ENCODE results near the gene SCNN1B.
A peak's percentile ranks its signal among the peaks of the same experiment; 100 is the strongest.
"Not testable (repeated sequence)": the region's sequence is repeated elsewhere in the genome, so short reads cannot be mapped to it uniquely, and the experiment has no call there.

SCNN1B gene

GRCh38 chr16:23290189-23291062, 11.7 kb upstream of the SCNN1B start:
- no peak for DNase-seq

GRCh38 chr16:23293016-23293415, 9.1 kb upstream of the SCNN1B start:
- no peak for DNase-seq

GRCh38 chr16:23294260-23294659, 7.8 kb upstream of the SCNN1B start:
- DNase-seq, result no peak

GRCh38 chr16:23296994-23297393, 5.1 kb upstream of the SCNN1B start:
- DNase-seq, result peak in 1 of 2 donors; percentile 5

GRCh38 chr16:23298290-23298915, 3.7 kb upstream of the SCNN1B start:
- no peak for DNase-seq

- DNase-seq, result not testable (repeated sequence)
Observed at GRCh38 chr16:23299815-23300214, 2.3 kb upstream of the SCNN1B start.

GRCh38 chr16:23301251-23302044, 654 bp upstream of the SCNN1B start:
- DNase-seq, result no peak

- no peak for DNase-seq
Observed at GRCh38 chr16:23303685-23304084, 1.6 kb downstream of the SCNN1B start.

- no peak for DNase-seq
Observed at GRCh38 chr16:23304620-23305019, 2.5 kb downstream of the SCNN1B start.

GRCh38 chr16:23306199-23307100, 4.3 kb downstream of the SCNN1B start:
- no peak for DNase-seq

- no peak for DNase-seq
Observed at GRCh38 chr16:23310217-23310616, 8.1 kb downstream of the SCNN1B start.

- DNase-seq, result no peak
Observed at GRCh38 chr16:23310744-23311143, 8.6 kb downstream of the SCNN1B start.

- DNase-seq, result no peak
Observed at GRCh38 chr16:23316232-23316631, 14.1 kb downstream of the SCNN1B start.

- DNase-seq, result no peak
Observed at GRCh38 chr16:23316634-23317265, 14.6 kb downstream of the SCNN1B start.

- DNase-seq, result no peak
Observed at GRCh38 chr16:23317266-23317661, 15.2 kb downstream of the SCNN1B start.

GRCh38 chr16:23317751-23318150, 15.6 kb downstream of the SCNN1B start:
- no peak for DNase-seq

- DNase-seq, result no peak
Observed at GRCh38 chr16:23318639-23319038, 16.5 kb downstream of the SCNN1B start.

GRCh38 chr16:23319861-23320615, 17.9 kb downstream of the SCNN1B start:
- DNase-seq, result no peak

- no peak for DNase-seq
Observed at GRCh38 chr16:23320693-23321092, 18.6 kb downstream of the SCNN1B start.

GRCh38 chr16:23321206-23321875, 19.2 kb downstream of the SCNN1B start:
- DNase-seq, result no peak

Measured in stimulated activated CD4-positive, alpha-beta T cell treated with anti-CD3 and anti-CD28 coated beads, Interleukin-2, amount 100 ng/mL, for 48 hours (primary cell).